ENCODE data around the gene MCRIP2. TPM values are rescaled to one million over a fixed set of nuclear protein-coding genes. Genes with fewer than 3 reads are reported as not detected.
A peak's percentile ranks its signal among the peaks of the same experiment; 100 is the strongest.

The MCRIP2 gene
- total and polyA plus RNA-seq, 2 of the 8 experiments (the other 6 are each of a cell fraction or from before 2014, with no cell fraction given): 45.4 to 75.5 TPM

- TF ChIP-seq HDAC2 (IDR thresholded peaks at IDR 0.05; ENCODE audit: borderline replicate concordance in 1 of 2, low read depth in 2 of 2, low read length in 2 of 2) (0 out of 4 replicates have a peak, but pooled peaks of 1 of the 2 experiments have one; percentile 17), EZH2 (IDR thresholded peaks at IDR 0.05; ENCODE audit: low read depth, low read length, severe bottlenecking) (no peak), SP2 (IDR thresholded peaks at IDR 0.05; ENCODE audit: low read length) (no peak), SP1 (IDR thresholded peaks at IDR 0.05; ENCODE audit: low read depth, low read length) (no peak; the same call in 1 of the 2 replicates), TBP (IDR thresholded peaks at IDR 0.05; ENCODE audit: low read depth, low read length) (peak; percentile 100), NRF1 (IDR thresholded peaks at IDR 0.05; ENCODE audit: low read depth, low read length) (peak; percentile 33; the same call in 1 of the 2 replicates), CEBPB (IDR thresholded peaks at IDR 0.05; ENCODE audit: low read depth, low read length) (peak; percentile 69; the same call in 1 of the 2 replicates), EGR1 (IDR thresholded peaks at IDR 0.05; ENCODE audit: borderline replicate concordance, low read depth, low read length) (peak; percentile 39; the same call in 1 of the 2 replicates), E2F6 (IDR thresholded peaks at IDR 0.05) (no peak; the same call in 1 of the 2 replicates), RFX5 (IDR thresholded peaks at IDR 0.05; ENCODE audit: borderline replicate concordance, low read depth, low read length) (no peak), BCL11A (IDR thresholded peaks at IDR 0.05; ENCODE audit: low read depth in 2 of 2, low read length in 2 of 2) (no peak), YY1 (IDR thresholded peaks at IDR 0.05; ENCODE audit: low read depth, low read length) (no peak), SAP30 (IDR thresholded peaks at IDR 0.05; ENCODE audit: insufficient read depth, insufficient replicate concordance, low read length) (peak; percentile 74), SIN3A (conservative IDR thresholded peaks at IDR 0.05 in 1 of 2, IDR thresholded peaks at IDR 0.05 in 1 of 2; ENCODE audit: low read depth in 1 of 2, low read length in 2 of 2) (peak; percentile 65 to 73; a peak in 3 of 4 replicates), POLR2A (IDR thresholded peaks at IDR 0.05; ENCODE audit: control extremely low read depth in 1 of 2, low read depth in 2 of 2, low read length in 2 of 2) (peak in 1 of 2 experiments; percentile 51; a peak in 2 of 3 replicates), SIRT6 (IDR thresholded peaks at IDR 0.05; ENCODE audit: low read length) (no peak), KDM1A (IDR thresholded peaks at IDR 0.05; ENCODE audit: borderline replicate concordance, low read length) (no peak), CTBP2 (IDR thresholded peaks at IDR 0.05; ENCODE audit: borderline replicate concordance, insufficient read depth, insufficient read length, low read length) (no peak), NANOG (IDR thresholded peaks at IDR 0.05; ENCODE audit: insufficient read depth, low read depth, low read length, poor library complexity, severe bottlenecking) (no peak), CHD2 (IDR thresholded peaks at IDR 0.05; ENCODE audit: low read length) (peak; percentile 75; the same call in 1 of the 2 replicates), ASH2L (IDR thresholded peaks at IDR 0.05; ENCODE audit: low read length) (peak; percentile 97), TCF12 (IDR thresholded peaks at IDR 0.05; ENCODE audit: low read depth, low read length) (no peak)
Observed at GRCh38 chr16:636206-637080, 5.2 kb upstream of the MCRIP2 start, which contains the start of gene METTL26 (continued).

All from H1 (cell line).